GM10266 (cell line): ENCODE measurements around the gene SUSD1.

ENCODE experiments used
- DNase-seq: peaks from one replicate; pipeline ENCODE4 v3.0.0; 2012; ENCODE audit errors: extremely low spot score
- TF ChIP-seq, protein P1 (sequence below): IDR thresholded peaks from 2 replicates; pipeline ENCODE4 v1.5.1; 2012; ENCODE audit warnings: mild to moderate bottlenecking, low read depth; ENCODE audit not compliant: control insufficient read depth, insufficient read depth; ENCODE audit errors: missing control alignments

Gene SUSD1

DNA sequence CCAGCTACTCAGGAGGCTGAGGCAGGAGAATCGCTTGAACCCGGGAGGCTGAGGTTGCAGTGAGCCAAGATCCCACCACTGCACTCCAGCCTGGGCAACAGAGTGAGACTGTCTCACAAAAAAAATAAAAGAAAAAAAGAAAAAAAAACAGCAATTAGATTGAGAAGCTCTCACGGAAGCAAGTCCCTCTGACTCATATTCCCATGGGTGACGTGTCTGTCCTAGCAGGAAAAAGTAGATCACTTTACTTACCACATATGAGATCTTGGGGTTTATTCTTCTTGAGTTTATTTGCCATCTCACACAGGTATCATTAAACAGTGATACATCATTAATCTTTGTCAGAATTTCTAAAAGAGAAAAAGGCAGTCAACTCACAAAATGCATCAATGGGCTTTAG, 62.6 kb downstream of the SUSD1 start:
- TF ChIP-seq, protein P1, sequence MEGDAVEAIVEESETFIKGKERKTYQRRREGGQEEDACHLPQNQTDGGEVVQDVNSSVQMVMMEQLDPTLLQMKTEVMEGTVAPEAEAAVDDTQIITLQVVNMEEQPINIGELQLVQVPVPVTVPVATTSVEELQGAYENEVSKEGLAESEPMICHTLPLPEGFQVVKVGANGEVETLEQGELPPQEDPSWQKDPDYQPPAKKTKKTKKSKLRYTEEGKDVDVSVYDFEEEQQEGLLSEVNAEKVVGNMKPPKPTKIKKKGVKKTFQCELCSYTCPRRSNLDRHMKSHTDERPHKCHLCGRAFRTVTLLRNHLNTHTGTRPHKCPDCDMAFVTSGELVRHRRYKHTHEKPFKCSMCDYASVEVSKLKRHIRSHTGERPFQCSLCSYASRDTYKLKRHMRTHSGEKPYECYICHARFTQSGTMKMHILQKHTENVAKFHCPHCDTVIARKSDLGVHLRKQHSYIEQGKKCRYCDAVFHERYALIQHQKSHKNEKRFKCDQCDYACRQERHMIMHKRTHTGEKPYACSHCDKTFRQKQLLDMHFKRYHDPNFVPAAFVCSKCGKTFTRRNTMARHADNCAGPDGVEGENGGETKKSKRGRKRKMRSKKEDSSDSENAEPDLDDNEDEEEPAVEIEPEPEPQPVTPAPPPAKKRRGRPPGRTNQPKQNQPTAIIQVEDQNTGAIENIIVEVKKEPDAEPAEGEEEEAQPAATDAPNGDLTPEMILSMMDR: no peak
- DNase-seq: no peak

DNA sequence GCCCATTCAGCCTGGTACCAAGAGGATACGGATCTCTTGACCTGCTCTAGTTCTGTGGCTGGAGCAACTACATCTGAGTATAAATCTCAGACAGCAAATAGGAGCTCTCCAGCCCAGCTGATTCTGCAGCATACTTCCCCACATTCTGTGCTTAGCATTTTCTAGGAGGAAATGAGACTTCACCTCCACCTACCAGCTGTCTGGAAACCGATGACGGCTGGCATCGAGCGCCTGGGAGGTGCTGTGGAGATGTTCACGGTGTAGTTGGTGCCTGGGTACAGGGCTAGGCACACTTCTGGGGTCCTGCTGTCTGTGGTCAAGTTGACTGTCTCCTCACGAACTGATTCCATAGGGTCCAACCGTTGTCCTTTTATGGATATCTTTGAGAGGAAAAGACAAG, 63.6 kb downstream of the SUSD1 start:
- DNase-seq: no peak
- TF ChIP-seq, protein P1: no peak

DNA sequence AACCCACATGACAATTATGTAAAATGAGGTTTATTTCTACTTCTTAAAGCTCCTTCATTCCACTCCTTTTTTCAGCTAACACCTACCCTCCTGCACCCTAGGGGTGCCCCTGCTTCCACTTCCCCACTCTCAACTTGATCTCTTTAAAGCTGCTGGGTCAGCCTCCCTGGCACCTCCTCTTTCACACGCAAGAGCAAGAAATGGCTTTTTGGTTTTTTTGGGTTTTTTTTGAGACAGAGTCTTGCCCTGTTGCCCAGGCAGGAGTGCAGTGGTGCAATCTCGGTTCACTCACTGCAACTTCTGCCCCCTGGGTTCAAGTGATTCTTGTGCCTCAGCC, 64.4 kb downstream of the SUSD1 start:
- TF ChIP-seq, protein P1: no peak
- DNase-seq: no peak

DNA sequence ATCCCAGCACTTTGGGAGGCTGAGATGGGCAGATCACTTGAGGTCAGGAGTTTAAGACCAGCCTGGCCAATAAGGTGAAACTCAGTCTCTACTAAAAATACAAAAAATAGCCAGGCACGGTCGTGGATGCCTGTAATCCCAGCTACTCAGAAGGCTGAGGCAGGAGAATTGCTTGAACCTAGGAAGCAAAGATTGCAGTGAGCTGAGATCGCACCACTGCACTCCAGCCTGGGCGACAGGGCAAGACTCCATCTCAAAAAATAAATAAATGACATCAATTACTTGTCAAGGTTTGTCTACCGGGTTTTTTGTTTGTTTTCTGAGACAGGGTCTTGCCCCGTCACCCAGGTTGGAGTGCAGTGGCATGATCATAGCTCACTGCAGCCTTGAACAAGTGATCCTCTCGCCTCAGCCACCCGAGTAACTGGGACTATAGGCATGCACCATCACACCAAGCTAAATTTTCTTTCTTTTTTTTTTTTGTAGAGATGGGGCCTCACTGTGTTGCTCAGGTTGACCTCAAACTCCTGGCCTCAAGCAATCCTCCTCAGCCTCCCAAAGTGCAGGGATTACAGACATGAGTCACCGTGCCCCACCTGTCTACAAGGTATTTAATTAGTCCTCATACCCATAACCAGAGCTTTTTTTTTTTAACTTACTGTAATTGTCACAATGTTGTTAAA, 64.9 kb downstream of the SUSD1 start:
- no peak for DNase-seq
- TF ChIP-seq, protein P1: no peak

DNA sequence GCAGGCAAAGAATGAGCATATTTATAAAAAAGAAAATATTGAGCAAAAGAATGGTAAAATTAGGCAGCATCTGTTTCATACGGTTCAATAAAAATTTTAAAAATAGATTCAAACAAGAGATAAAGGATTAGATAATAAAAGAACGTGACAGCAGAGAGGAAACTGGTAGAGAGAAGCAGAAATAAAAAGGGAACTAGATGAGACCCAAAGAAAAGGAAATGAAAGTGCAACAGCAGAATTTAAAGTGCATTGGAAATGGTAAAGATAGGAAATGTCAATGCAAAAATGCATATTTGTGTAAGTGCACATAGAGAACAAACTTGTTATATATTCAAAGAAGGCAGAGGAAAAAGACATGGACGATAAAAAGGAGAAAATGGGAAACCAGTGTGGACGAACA, 70.2 kb downstream of the SUSD1 start:
- no peak for DNase-seq
- TF ChIP-seq, protein P1: no peak

DNA sequence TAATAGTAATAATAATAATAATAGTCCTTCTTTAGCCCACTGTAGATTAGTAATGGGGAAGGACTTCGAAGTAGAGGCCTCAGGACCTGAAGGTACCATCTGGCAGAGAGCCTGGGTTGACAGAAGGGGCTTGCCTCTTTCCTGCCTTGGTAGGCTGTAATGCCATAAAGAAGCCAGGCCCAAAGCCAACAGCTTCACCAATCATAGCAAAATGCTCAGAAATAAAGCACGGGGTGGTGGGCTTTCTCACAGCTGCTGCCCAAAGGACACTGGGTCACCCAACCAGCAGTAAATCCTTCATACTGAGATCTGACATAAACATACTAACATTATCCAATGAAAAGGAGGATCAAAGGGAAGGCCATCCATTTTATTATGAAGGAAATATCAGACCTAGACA, 70.7 kb downstream of the SUSD1 start:
- DNase-seq: no peak
- TF ChIP-seq, protein P1: no peak

DNA sequence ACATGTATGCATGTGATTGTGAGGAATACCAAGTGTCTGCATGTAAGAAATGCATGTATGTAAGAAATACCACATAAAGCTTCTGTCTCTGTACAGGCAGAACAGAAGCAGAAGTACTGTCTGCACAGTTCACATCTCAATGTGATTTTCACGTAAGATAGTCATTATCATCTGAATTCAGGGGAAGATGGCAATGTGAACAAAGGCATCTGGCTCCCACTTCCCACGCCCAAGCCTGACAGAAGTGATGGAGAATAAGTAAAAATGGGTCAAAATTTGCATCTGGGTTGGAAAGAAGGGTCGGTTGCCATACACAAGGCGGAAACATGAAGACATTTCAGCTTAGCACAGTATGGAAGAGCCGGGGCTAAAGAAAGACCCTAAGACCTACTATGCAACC, 71.7 kb downstream of the SUSD1 start:
- TF ChIP-seq, protein P1: no peak
- no peak for DNase-seq
